Thyroid gland (tissue), 4 donors: ENCODE results near the gene ZNF724. TPM values are rescaled to one million over a fixed set of nuclear protein-coding genes. Genes with fewer than 3 reads are reported as not detected.
"Not testable (repeated sequence)": the region's sequence is repeated elsewhere in the genome, so short reads cannot be mapped to it uniquely, and the experiment has no call there.

Experiments
- DNase-seq, 2 donors: peaks; one replicate each; pipeline ENCODE4 v3.0.0-alpha.2; 2019
- H3K27ac ChIP-seq, 3 donors: fragments of 200-600 bp; sonication (generic); 1 replicate in 2 of 3; 2 replicates in 1 of 3; pipeline ENCODE4 v1.5.1; 2016 to 2019; ENCODE audit warnings: mild to moderate bottlenecking in 1 of 3, moderate library complexity in 1 of 3
- H3K27me3 ChIP-seq: fragments of 200-600 bp; sonication (generic); one replicate; pipeline ENCODE4 v1.5.1; 2019
- H3K36me3 ChIP-seq, 2 donors: fragments of 200-600 bp; sonication (generic); one replicate each; pipeline ENCODE4 v1.5.1; 2016 to 2019
- H3K4me1 ChIP-seq, 2 donors: fragments of 200-600 bp; sonication (generic); one replicate each; pipeline ENCODE4 v1.5.1; 2017 to 2019
- H3K4me3 ChIP-seq, 3 donors: fragments of 200-600 bp; sonication (generic); replicated peaks in 1 of 3; 1 replicate in 2 of 3; 2 replicates in 1 of 3; pipeline ENCODE4 v1.5.1; 2016; ENCODE audit warnings: mild to moderate bottlenecking in 1 of 3
- H3K9me3 ChIP-seq: fragments of 200-600 bp; sonication (generic); one replicate; pipeline ENCODE4 v1.5.1; 2017
- POLR2A ChIP-seq, 2 donors: fragments of 450-650 bp; IDR thresholded peaks; one replicate each; pipeline ENCODE4 v1.6.1; 2017; ENCODE audit warnings: antibody characterized with exemption in 2 of 2, mild to moderate bottlenecking in 2 of 2, moderate library complexity in 1 of 2
- WGBS, 2 donors: methylation state at CpG; one replicate each; pipeline ENCODE4 v1.1.5; 2017; 5-methylcytosine and 5-hydroxymethylcytosine counted together
- intact Hi-C: fragments of 100-400 bp; cut with DNase I; formaldehyde crosslinking; loops from one replicate; pipeline ENCODE4 v1.15.1; 2023
- total RNA-seq, 4 donors: library from RNA; depleted of rRNA; stranded (reverse); fragments of >200 nt; gene quantifications; one replicate each; pipeline ENCODE4 v1.2.3, GENCODE V29; 2016
- TF ChIP-seq, protein P1 (sequence below), 6 experiments: fragments of 200-600 bp in 3 of 6; fragments of 450-650 bp in 3 of 6; sonication (generic) in 3 of 6; IDR thresholded peaks; one replicate each; pipeline ENCODE4 v1.5.1; 2016 to 2019; ENCODE audit warnings: antibody characterized with exemption in 6 of 6, mild to moderate bottlenecking in 2 of 6, inconsistent platforms in 1 of 6, moderate library complexity in 1 of 6

ZNF724 gene
- total RNA-seq, 4 donors from 2014 or later = 1.5 to 3.1 (median 2.9) TPM

DNA sequence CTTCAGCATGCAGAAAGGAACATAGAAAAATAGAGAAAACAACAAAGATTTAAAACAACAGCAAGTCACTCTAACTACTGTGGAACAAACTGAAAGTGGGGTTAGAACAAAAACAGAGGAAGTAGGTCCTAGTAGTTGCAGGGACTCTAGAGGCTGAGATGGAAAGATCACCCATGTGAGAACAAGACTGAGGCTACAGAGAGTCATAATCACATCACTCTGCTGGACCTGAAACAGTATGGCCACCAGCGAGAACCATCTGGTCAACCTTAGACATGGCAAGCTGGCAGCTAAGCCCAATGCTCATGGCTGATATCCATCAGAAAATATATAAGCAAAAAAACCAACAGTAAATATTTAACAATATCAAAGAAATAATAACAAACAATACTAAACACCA, 35.8 kb upstream of the ZNF724 start:
- TF ChIP-seq, protein P1, sequence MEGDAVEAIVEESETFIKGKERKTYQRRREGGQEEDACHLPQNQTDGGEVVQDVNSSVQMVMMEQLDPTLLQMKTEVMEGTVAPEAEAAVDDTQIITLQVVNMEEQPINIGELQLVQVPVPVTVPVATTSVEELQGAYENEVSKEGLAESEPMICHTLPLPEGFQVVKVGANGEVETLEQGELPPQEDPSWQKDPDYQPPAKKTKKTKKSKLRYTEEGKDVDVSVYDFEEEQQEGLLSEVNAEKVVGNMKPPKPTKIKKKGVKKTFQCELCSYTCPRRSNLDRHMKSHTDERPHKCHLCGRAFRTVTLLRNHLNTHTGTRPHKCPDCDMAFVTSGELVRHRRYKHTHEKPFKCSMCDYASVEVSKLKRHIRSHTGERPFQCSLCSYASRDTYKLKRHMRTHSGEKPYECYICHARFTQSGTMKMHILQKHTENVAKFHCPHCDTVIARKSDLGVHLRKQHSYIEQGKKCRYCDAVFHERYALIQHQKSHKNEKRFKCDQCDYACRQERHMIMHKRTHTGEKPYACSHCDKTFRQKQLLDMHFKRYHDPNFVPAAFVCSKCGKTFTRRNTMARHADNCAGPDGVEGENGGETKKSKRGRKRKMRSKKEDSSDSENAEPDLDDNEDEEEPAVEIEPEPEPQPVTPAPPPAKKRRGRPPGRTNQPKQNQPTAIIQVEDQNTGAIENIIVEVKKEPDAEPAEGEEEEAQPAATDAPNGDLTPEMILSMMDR (IDR thresholded peaks at IDR 0.05) = no peak
- no peak for TF ChIP-seq POLR2A (IDR thresholded peaks at IDR 0.05)
- Histone ChIP-seq H3K27me3 (no peaks in the 10 kb centered on the region), H3K4me1 (no peaks in the 10 kb centered on the region), H3K9me3 (no peaks in the 10 kb centered on the region), H3K36me3 (no peaks in the 10 kb centered on the region), H3K27ac (no peak overlapping the region), H3K4me3 (no peak overlapping the region)
- no peak for DNase-seq
- intact Hi-C loops = no loop called here
- WGBS, 2 donors = 89 to 96% methylated on average over 1 of the region's 1 CpG

DNA sequence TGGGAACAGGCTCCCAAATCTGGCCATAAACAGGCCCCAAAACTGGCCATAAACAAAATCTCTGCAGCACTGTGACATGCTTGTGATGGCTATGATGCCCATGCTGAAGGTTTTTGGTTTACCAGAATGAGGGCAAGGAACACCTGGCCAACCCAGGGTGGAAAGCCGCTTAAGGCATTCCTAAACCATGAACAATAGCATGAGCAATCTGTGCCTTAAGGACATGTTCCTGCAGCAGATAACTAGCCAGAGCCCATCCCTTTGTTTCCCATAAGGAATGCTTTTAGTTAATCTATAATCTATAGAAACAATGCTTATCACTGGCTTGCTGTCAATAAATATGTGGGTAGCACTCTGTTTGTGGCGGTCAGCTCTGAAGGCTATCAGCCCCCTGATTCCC, 35.1 kb upstream of the ZNF724 start:
- H3K9me3 ChIP-seq, H3K27ac ChIP-seq, H3K27me3 ChIP-seq, intact Hi-C loops, H3K36me3 ChIP-seq, DNase-seq, H3K4me3 ChIP-seq, H3K4me1 ChIP-seq: not testable (repeated sequence)
- WGBS, 2 donors = 94 to 95% methylated on average over 2 of the region's 2 CpGs

DNA sequence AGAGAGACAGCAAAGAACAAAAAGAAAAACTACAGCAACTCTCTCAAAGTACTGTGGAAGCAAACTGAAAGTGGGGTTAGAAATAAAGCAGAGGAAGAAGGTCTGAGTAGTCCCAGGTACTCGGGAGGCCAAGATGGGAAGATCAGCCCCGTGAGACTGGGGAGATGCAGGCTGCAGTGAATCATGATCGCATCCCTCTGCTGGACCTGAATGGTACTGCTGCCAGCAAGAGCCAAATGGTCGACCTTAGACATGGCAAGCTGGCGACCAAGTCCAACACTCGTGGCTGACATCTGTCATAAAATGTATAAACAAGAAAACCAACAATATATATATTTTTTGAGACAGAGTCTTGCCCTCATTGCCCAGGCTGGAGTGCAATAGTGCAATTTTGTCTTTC, 33.7 kb upstream of the ZNF724 start:
- TF ChIP-seq, protein P1 (IDR thresholded peaks at IDR 0.05) = peak; percentile 29 to 70 (median 46)
- TF ChIP-seq POLR2A (IDR thresholded peaks at IDR 0.05) = no peak
- WGBS, 2 donors = 21 to 36% methylated on average over 6 of the region's 6 CpGs
- Histone ChIP-seq H3K27me3 (no peaks in the 10 kb centered on the region), H3K4me1 (no peaks in the 10 kb centered on the region), H3K4me3 (no peak overlapping the region), H3K9me3 (no peaks in the 10 kb centered on the region), H3K27ac (no peak overlapping the region), H3K36me3 (no peaks in the 10 kb centered on the region)
- intact Hi-C loops = no loop called here
- peak; percentile 39 to 50 for DNase-seq

DNA sequence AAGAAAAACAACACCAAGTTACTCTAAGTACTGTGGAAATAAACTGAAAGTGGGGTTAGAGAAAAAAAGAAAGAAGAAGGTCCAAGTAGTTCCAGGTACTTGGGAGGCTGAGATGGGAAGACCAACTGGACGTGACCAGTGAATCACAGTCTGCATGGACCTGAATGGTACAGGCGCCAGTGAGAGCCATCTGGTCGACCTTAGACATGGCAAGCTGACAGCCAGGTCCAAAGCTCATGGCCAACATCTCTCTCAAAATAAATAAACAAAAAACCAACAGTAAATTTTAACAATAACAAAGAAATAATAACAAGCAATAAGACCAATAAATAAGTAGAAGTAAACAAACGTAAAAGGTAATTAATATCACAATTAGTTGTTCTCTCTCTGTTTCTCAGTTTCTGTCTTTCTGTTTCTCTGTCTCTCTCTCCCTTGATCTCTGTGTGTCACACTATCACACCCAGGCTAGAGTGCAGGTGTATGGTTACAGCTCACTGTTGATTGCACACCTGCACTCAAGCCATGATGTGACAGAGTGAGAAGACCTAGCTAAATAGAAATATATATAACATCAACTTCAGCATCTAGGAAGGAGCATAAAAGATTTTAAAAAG, 31.6 kb upstream of the ZNF724 start:
- Histone ChIP-seq H3K36me3 (no peaks in the 10 kb centered on the region), H3K4me3 (no peak overlapping the region), H3K4me1 (no peaks in the 10 kb centered on the region), H3K27me3 (no peaks in the 10 kb centered on the region), H3K9me3 (no peaks in the 10 kb centered on the region), H3K27ac (no peak overlapping the region)
- TF ChIP-seq, protein P1 (IDR thresholded peaks at IDR 0.05) = no peak
- no peak for TF ChIP-seq POLR2A (IDR thresholded peaks at IDR 0.05)
- WGBS, 2 donors = 82 to 86% methylated on average over 4 of the region's 4 CpGs
- intact Hi-C loops = no loop called here
- no peak for DNase-seq

DNA sequence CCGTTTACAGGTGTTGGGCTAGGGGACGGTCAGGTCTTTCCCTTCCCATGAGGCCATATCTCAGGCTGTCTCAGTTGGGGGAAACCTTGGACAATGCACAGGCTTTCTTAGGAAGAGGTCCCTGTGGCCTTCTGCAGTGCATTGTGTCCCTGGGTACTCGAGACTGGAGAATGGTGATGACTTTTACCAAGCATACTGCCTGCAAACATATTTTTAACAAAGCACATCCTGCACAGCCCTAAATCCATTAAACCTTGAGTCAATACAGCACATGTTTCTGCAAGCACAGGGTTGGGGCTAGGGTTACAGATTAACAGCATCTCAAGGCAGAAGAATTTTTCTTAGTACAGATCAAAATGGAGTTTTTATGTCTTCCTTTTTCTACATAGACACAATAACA, 27.9 kb upstream of the ZNF724 start:
- not testable (repeated sequence) for H3K9me3 ChIP-seq, DNase-seq, H3K4me3 ChIP-seq, H3K36me3 ChIP-seq, H3K27me3 ChIP-seq, H3K4me1 ChIP-seq, H3K27ac ChIP-seq
- intact Hi-C loops = loop anchor here (10.0 kb wide), 1 partner anchor 117 kb away; the partner anchor contains the start of gene ZNF91
- 56 to 71% methylated on average over 2 to 3 of the region's 3 CpGs for WGBS, 2 donors

DNA sequence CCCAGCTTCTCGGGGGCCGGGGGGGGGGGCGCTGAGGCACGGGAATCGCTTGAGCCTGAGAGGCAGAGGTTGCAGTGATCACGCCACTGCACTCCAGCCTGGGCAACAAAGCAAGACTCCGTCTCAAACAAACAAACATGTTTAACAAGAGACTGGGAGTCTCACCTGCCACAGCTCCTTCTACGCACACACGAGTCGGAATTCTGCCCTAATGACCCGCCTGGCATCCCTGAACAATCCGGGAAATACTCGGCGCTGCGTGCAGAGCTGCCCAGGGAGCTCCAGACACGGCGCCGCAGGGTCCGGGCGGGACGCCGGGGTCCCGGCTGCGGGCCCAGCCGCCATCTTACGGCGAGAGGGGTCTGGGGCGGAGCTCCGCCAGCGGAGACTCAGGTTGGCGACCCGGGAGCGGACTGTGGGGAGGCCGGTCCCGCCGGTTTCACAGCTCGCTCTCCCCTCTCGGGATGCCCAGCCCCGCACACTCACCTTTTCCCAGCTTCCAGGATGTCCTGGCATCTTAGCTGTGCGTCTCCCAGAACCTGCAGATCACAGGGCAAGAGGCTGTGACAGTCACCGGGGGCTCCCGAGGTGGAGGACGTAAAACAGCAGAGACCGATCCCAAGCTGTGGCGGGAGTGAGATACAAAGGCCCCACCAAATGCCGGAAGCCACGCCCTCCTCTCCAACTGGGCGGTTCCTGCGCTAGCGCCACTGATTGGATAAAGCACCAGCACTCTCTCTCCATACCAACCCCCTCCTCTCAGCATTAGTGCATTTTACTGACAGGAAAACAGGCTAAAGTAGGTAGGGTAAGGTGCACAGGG, 23.6 kb upstream of the ZNF724 start:
- H3K27ac ChIP-seq = peak overlapping the region; percentile 89 to 92 (median 90)
- no peaks in the 10 kb centered on the region for H3K36me3 ChIP-seq
- 0% methylated on average over 8 to 25 of the region's 50 CpGs for WGBS, 2 donors
- no peaks in the 10 kb centered on the region for H3K27me3 ChIP-seq
- intact Hi-C loops = loop anchor here (10.0 kb wide), 1 partner anchor 121 kb away; the partner anchor contains the start of gene ZNF91
- H3K4me1 ChIP-seq = no peaks in the 10 kb centered on the region
- no peaks in the 10 kb centered on the region for H3K9me3 ChIP-seq
- peak overlapping the region; percentile 90 to 99 (median 90) for H3K4me3 ChIP-seq
- DNase-seq = peak; percentile 95 to 96
- TF ChIP-seq POLR2A (IDR thresholded peaks at IDR 0.05) = peak in 1 of 2 donors; percentile 95
- TF ChIP-seq, protein P1 (IDR thresholded peaks at IDR 0.05) = no peak
